Fibroblast of lung (primary cell): ENCODE results near the gene ELOF1.

ENCODE experiments used
- CTCF ChIP-seq, 2 donors: IDR thresholded peaks in 1 of 2; conservative IDR thresholded peaks in 1 of 2; 1 replicate in 1 of 2; 2 replicates in 1 of 2; pipeline ENCODE4 v1.5.1; 2011 to 2012; ENCODE audit warnings: low read length in 2 of 2, control low read depth in 1 of 2, inconsistent platforms in 1 of 2, low read depth in 1 of 2, mild to moderate bottlenecking in 1 of 2
- EZH2 ChIP-seq: IDR thresholded peaks from 2 replicates; pipeline ENCODE4 v1.5.1; 2012; ENCODE audit warnings: low read length, control low read depth, mild to moderate bottlenecking; ENCODE audit errors: missing control alignments

- TF ChIP-seq CTCF (conservative IDR thresholded peaks at IDR 0.05 in 1 of 2, IDR thresholded peaks at IDR 0.05 in 1 of 2; ENCODE audit: low read depth in 1 of 2, low read length in 2 of 2) (peak; percentile 22 to 29), EZH2 (no peak)
Observed at GRCh38 chr19:11551603-11552235, 7.3 kb downstream of the ELOF1 start.
